GM21717 (cell line): Measurements from ENCODE around the gene ACSM5.
"Not testable (repeated sequence)": the region's sequence is repeated elsewhere in the genome, so short reads cannot be mapped to it uniquely, and the experiment has no call there.

ENCODE experiments used
- ATAC-seq: cut with Tn5 transposase; IDR thresholded peaks from one replicate; pipeline ENCODE4 v1.9.1; 2021; ENCODE audit warnings: mild to moderate bottlenecking, moderate library complexity; ENCODE audit not compliant: unreplicated experiment

The ACSM5 gene

DNA sequence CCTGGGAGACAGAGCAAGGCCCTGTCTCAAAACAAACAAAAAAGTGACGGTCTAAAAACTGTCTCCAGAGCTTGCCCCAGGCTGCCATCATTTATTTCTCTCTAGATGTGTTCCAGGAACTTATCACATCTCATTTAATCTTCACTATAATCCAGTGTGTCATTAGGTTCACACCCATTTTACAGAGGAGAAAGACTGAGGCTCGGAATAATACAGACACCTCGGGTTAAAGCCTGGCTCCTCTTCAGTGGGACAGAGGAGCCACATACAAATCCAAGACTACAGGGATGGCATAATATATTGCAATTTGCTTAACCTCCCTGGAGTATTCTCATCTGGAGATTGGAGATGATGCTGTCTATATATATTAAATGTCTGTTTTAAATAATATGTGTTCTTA lies 10.7 kb upstream of the ACSM5 start:
- no peak for ATAC-seq

DNA sequence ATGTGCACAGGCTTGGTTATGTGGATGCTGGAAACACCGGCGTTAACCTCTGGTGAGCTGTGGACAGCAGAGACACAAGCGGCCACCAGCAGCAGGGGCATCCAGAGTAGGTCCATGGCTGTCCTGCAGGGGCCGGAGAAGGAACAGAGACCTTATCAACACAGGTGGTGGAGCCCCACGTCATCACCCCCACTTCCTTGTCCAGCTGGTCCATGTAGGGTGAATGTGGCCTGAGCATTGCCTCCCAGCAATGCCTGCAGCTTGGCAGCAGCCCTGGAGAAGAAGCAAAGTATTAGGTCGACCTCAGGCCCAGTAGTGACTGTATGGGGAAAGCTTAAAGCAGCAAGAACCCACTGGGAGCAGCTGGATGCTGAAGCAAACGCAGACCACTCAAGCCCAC lies 10.1 kb upstream of the ACSM5 start:
- ATAC-seq = no peak

DNA sequence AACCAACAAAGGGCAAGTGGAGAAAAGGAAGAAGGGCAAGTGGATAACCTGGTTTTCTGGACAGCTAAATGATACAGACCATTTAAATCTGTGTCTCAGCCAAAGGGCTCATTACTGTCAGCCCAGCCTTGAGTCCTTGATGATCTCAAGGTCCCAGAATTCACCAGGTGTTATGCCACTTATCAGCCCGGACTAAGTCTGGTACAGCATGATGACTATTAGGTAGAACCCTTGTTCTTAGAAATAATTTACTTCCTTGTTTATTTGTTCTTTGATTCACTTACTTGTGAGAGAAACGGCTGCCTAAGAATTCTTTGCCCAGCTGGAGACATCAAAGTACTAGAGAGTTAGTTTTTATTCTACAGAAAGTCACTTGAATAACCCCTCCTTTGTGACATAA lies 8.3 kb upstream of the ACSM5 start:
- ATAC-seq = no peak

DNA sequence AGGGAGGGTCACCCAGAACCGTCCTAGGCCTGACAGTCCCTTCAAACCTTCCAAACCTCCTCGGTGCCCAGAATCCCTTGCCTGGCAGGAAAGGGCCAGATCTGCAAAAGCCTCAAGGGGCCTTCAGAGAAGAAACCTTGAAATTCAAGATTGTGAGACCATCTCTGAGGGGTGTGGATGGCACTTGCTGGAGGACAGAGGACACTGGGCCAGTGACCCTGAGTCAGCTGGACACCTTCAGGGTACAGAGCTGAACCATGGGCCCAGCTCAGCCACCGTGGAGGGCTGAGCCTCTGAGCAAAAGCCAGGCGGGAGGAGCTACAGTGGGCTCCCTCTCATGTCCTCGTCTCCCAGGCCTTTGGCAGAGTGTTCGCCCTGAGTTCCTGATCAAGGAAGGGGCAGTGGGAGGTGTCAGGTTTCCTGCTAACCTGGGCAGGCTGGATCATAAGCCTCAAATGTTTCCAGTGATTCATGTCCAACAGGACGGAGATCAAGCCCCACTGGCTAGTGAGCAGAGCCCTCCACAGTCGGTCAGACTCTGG lies 7.8 kb upstream of the ACSM5 start:
- ATAC-seq = no peak

DNA sequence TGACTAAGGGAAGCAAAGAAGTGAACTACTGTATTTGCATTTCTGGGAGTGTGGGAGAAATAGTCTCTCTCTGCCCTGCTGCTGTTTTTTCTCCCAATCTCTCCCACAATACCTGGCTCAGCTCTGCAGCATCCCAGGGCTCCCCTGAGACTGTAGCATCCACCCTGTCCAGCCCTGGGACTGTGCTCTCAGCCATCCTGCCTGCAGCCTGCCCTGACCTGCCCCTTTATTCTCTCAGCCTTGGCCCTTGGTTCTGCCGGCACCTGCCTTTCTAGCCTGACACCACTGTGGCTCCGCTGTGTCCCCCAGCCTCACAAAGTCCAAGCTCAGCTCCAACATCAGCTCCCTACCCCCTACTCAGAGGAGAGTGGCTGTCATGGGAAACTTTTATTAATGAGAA lies 6.7 kb upstream of the ACSM5 start:
- ATAC-seq = no peak

DNA sequence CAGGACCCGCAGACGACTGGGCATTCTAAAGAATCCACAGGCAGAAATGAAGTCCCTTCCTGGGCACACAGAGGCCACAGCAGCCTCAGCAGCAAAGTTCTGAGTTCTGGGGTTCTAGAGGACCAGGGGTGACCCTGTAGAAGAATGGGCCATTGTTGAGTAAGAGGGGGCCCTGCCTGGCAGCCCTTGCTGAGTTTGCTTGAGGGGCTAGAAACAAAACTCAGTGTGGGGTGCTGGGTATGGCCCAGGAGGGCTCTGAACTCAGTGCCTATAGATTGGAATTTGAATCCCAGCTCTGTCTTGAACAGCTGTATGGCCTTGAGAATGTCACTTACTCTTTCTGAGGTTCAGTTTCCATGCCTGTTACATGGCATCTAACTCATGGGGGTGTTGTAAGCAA lies 4.7 kb upstream of the ACSM5 start, which contains the start of gene PDILT:
TSS of gene PDILT (minus strand) at position 101 of the 400 bp plus-strand sequence. CDS start 5,437 bp downstream, outside the sequence.
- ATAC-seq = no peak

DNA sequence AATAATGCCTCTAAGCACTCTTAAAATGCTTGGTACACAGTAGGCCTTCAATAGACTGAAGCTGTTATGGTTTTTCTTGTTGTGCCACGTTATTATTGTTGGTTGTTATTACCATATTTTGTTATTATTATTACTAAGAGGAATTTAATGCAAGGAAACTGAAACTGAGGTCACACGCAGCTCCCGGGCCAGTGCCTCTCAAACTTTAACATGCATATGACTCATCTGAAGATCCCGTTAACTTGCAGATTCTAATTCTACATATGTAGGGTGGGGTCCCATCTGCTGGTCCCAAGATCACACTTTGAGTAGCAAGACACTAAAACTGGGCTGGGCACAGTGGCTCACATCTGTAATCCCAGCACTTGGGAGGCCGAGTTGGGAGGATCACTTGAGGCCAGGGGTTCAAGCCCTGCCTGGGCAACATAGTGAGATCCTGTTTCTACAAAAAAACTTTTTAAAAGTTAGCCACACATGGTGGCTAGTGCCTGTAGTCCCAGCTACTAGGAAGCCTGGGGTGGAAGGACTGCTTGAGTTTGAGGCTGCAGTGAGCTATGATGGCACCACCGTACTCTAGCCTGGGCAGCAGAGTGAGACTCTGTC lies 888 bp downstream of the ACSM5 start:
- no peak for ATAC-seq

DNA sequence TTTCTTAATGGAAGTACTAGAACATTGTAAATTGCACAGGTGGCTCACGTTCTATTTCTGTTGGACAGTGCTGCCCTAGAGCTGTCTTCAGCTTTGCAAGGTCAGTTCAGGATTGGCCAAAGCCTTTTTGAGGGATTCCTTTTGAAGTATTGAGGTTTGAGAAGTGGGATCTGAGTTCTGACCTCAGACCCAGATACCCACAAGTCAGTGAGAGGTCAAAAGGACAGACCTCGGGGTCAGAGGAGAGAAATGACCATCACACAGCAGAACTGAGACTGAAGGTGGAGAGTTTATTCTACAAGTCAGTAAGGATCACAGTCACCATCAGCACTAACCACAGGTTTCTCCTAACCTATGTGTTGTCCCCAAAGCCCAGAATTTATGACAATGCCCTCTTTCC lies 1.7 kb downstream of the ACSM5 start:
- no peak for ATAC-seq

DNA sequence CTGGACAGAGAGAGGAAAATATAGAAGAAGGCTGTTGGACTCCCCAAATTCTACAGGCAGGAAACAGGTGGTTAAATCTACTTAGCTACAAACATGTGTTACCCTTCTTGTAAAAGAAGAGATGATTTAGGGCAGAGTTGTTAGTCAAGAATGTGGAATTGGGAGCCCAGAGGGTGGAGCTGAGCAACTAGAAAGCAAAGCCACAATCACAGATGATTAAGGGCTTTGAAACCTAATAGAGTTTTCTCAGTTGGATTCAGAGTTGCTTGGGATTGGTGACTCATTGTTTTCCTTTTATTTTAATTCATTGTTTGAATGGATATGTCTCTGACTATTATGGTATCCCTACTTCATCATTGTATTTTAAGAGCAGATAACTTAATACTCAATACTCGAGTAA lies 6.2 kb downstream of the ACSM5 start:
- no peak for ATAC-seq

DNA sequence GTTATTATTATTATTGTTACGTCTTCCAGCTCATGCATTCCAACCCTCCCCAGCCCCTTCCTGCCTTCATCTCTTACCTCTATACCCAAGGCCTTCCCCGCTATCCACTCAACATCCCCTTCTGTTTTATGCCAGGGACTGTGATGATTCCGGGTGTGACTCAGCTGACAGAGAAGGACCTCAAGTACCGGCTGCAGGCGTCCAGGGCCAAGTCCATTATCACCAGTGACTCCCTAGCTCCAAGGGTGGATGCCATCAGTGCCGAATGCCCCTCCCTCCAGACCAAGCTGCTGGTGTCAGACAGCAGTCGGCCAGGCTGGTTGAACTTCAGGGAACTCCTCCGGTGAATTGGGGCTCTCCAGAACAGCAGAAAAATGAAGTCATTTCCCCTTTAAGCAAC lies 9.8 kb downstream of the ACSM5 start:
- not testable (repeated sequence) for ATAC-seq

DNA sequence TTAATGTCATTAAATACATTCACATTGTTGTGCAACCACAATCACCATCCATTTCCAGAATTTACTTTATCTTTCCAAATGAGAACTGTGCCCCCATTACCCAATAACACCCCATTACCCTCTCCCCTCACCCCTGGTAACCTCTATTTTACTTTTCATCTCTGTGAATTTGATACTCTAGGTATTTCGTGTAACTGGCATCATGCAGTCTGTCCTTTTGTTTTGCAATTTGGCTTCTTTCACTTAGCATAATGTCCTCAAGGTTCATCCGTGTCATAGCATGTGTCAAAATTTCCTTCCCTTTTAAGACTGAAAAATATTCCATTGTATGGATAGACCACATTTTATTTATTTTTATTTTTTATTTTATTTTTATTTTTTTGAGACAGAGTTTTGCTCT lies 12.4 kb downstream of the ACSM5 start:
- not testable (repeated sequence) for ATAC-seq

DNA sequence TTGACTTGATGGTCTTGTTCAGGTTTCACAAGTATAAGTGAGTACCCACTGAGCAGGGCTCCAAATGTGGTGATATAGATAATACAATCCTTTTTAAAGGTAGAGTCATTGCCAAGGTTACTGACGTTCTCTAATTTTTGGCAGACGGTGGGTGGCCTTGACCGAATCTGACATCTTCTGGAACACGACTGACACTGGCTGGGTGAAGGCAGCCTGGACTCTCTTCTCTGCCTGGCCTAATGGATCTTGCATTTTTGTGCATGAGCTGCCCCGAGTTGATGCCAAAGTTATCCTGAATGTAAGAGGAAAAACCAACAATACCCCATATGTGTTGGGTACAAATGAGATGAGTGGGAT lies 14.4 kb downstream of the ACSM5 start:
- not testable (repeated sequence) for ATAC-seq

DNA sequence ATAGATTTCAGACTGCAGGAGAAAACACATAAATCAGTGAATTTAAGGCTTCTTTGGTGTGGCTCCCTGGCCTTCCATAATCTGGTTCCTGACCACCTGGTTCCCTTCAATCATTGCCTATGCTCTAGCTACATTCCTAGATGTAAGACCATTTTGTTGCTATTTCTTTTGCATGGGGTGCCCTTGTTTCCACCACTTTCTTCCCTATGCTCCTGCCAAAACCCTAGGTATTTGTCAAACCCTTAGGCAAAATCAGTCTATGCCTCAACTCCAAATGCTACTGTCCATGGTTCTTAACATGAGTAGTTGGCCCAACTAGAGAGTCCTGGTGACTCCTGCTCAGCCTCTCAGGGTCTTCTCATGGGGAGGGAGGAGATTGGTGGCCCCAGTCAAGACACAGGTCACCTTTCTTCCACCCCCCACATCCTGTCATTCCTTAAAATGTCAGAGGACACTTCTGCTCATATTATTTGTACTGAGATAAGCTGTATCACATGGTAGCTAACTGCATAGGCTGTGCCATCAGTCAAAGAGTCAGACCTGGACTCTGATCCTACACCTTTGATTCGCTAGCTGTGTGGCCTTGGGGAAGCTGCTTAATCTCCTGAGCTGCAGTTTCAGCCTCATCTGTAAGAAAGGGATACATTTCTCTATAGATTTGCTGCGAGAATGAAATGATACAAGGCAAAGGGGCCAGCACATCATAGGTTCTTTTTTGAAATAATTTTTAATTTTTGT lies 15.0 kb downstream of the ACSM5 start:
- ATAC-seq = no peak

DNA sequence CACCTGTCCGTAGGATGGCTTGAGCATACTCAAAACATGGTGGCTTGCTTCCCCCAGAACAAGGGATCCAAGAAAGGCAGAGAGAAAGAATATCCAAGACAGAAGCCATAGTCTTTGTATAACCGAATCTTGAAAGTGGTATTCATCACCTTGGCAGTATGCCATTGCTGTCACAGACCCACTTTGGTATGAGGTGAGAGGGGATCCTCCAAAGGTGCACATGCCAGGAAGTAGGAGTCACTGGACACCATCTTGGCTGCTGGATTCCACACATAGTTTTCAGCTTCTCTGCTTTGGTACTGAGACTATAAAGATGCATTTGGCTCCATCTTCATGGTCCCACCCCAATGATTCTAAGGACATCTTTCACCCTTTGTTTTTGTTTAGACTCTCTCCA lies 18.1 kb downstream of the ACSM5 start:
- ATAC-seq = not testable (repeated sequence)

DNA sequence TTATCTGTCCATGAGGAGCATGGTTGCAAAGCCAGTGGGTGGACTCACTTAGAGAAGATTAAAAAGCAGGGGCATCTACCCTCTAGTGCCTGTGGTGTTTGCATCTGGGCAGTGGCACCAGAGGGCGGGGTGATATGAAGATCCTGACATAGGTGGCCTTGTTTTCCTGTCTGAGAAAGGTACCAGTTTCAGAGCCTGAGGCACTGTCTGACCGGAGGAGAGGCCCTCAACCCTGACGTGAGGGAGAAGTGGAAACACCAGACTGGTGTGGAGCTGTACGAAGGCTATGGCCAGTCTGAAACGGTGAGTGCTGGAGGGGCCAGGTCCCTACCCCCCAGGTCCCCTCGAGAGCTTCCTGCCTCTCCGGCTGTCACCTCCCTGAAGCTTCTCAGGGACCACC lies 20.2 kb downstream of the ACSM5 start:
- not testable (repeated sequence) for ATAC-seq

DNA sequence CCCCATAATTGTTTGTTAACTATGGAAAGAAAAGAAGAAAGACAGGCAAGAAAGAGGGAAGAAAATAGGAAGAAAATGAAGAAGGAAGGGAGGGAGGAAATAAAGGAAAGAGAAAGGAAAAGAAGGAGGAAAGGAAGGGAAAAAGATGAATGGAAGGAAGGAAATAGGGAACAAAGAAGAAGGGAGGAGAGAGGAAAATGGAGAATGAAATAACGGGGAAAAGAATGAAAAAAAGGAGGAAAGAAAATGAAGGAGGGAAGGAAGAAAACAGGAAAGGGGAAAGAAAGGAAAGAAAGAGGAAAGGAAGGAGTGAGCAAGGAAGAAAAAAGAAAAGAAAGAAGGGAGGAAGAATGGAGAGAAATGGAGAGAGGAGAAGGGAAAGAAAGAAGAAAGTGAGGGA lies 21.1 kb downstream of the ACSM5 start:
- not testable (repeated sequence) for ATAC-seq

DNA sequence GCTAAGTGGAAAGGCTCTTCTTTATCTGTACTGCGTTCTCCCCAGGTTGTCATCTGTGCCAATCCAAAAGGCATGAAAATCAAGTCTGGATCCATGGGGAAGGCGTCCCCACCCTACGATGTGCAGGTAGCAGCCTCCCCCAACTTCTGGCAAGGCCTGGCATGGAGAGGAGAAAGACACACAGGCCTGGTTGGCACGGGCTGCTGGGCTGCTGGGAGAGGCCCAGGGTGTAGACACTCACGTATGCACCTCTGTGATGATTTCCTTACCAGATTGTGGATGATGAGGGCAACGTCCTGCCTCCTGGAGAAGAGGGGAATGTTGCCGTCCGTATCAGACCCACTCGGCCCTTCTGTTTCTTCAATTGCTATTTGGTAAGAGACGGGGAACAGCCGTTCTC lies 21.6 kb downstream of the ACSM5 start:
- no peak for ATAC-seq

DNA sequence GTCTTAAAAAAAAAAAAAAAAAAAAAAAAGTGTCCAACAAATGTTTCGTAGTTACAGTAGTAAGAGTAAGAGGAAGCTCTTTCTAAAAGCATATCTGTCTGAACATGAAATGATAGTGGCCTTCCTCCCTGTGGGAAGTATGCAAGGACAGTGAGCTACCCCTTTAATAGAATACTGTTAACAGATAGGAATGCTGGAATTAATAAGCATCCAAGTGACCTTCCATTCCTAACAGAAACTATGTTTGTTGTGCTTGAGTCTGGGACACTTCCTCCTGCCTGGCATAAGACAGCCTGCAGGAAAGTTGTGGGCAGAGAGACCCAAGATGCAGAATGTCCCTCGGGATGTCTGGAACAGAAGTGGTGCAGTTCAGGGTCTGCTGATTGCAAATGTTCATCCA lies 29.6 kb downstream of the ACSM5 start:
- not testable (repeated sequence) for ATAC-seq

DNA sequence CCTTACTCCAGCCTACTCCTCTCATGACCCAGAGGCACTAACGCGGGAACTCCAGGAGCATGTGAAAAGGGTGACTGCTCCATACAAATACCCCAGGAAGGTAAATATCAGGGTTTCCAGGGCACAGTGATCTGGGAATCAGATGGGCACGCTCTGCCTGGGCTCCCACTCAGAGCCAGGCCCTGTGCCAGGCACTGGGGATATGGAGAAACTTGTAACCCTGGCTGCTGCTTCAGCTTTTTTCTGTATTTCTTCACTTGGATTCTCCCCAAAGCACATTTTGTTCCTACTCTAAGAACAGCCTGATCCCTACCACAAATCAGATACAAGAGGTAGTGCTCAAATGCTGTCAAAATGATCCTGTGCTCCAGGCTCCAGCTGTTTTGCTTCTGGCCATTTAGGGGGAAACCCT lies 30.5 kb downstream of the ACSM5 start:
- not testable (repeated sequence) for ATAC-seq

DNA sequence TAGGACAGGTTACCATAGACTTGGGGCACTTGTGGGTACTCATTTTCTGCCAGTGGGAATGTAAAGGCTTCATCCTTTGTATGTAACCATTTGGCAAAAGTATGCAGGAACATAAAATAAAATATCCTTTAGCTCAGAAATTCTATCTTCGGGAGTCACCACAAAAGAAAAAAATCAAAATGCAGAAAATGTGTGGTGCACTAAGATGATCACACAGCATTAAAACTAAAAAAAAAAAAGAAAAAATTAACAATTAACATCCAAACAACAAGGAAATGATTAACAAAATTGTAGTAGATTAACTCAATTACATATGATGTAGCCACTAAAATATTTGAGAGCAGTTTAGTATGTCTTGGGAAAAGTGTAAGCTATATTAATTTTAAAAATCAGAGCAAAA lies 31.4 kb downstream of the ACSM5 start:
- ATAC-seq = not testable (repeated sequence)

DNA sequence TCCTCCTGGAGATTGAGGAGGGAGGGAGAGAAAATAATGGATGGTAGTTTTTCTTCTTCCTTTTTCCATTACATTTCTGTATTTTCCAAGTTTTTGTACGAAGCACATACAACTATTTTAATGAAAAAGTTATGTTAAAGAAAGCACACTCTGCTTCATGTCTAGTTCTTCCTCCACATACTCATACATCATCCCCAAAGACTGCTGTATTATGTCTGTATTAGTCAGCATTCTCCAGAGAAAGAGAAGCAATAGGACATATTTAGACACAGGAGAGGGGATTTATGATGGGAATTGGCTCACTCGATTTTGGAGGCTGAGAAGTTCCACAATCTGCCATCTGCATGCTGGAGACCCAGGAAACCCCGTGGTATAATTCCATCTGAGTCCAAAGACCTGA lies 31.9 kb downstream of the ACSM5 start:
- no peak for ATAC-seq

DNA sequence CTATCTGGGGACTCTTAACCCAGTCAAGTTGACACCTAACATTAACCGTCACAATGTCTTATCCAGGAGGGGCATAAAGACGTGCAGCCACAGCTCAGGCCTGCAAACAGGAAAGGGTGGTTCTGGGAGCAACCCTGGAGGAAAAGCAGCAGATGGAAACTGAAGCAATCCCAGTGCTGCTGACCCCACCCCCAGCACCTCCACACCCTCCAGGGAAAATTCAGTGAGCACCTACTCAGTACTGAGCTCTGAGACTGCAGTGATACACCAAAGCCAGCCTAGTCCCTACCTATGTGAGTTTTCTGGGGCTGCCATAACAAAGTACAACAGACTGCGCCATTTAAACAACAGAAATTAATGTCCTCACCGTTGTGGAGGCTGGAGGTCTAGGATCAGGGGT lies 32.5 kb downstream of the ACSM5 start:
- not testable (repeated sequence) for ATAC-seq
